WTC11 (cell line): ENCODE results near the gene PIK3CG.

Source experiments
- ELF4 ChIP-seq: sonication (generic); formaldehyde crosslinking; IDR thresholded peaks from 2 replicates; pipeline ENCODE4 v1.8.1; 2022; ENCODE audit warnings: low read depth, mild to moderate bottlenecking, moderate library complexity, missing genetic modification reagents
- JUN ChIP-seq: sonication (generic); formaldehyde crosslinking; IDR thresholded peaks from 2 replicates; pipeline ENCODE4 v1.8.0; 2023; ENCODE audit warnings: mild to moderate bottlenecking, missing genetic modification reagents
- RELA ChIP-seq: sonication (generic); formaldehyde crosslinking; IDR thresholded peaks from 2 replicates; pipeline ENCODE4 v1.8.1; 2022; ENCODE audit warnings: missing genetic modification reagents, mild to moderate bottlenecking, borderline replicate concordance
- TCF7 ChIP-seq: sonication (generic); formaldehyde crosslinking; IDR thresholded peaks from 2 replicates; pipeline ENCODE4 v1.8.0; 2022; ENCODE audit warnings: mild to moderate bottlenecking, low read depth, missing genetic modification reagents, moderate library complexity
- TEAD4 ChIP-seq: sonication (generic); formaldehyde crosslinking; IDR thresholded peaks from 2 replicates; pipeline ENCODE4 v1.8.0; 2022; ENCODE audit warnings: mild to moderate bottlenecking, missing genetic modification reagents
- ZBTB21 ChIP-seq: sonication (generic); formaldehyde crosslinking; IDR thresholded peaks from 2 replicates; pipeline ENCODE4 v1.8.1; 2023; ENCODE audit warnings: mild to moderate bottlenecking, missing genetic modification reagents, borderline replicate concordance
- ZNF121 ChIP-seq: sonication (generic); formaldehyde crosslinking; IDR thresholded peaks from 2 replicates; pipeline ENCODE4 v1.8.0; 2023; ENCODE audit warnings: missing genetic modification reagents
- TF ChIP-seq, protein P1 (sequence below): fragments of 200-600 bp; IDR thresholded peaks from 2 replicates; pipeline ENCODE4 v1.8.0; 2022; ENCODE audit warnings: antibody characterized with exemption
- TF ChIP-seq, protein P2 (sequence below): sonication (generic); formaldehyde crosslinking; IDR thresholded peaks from 2 replicates; pipeline ENCODE4 v1.8.1; 2023; ENCODE audit warnings: mild to moderate bottlenecking, missing genetic modification reagents, moderate library complexity
- TF ChIP-seq, protein P3 (sequence below): sonication (generic); formaldehyde crosslinking; IDR thresholded peaks from 2 replicates; pipeline ENCODE4 v1.8.0; 2022; ENCODE audit warnings: mild to moderate bottlenecking, missing genetic modification reagents
- TF ChIP-seq, protein P4 (sequence below): sonication (generic); formaldehyde crosslinking; conservative IDR thresholded peaks from 2 replicates; pipeline ENCODE4 v1.8.1; 2023; ENCODE audit warnings: mild to moderate bottlenecking, low read depth, missing genetic modification reagents, moderate library complexity
- TF ChIP-seq, protein P5 (sequence below): sonication (generic); formaldehyde crosslinking; IDR thresholded peaks from 2 replicates; pipeline ENCODE4 v1.8.0; 2022; ENCODE audit warnings: mild to moderate bottlenecking, missing genetic modification reagents

DNA sequence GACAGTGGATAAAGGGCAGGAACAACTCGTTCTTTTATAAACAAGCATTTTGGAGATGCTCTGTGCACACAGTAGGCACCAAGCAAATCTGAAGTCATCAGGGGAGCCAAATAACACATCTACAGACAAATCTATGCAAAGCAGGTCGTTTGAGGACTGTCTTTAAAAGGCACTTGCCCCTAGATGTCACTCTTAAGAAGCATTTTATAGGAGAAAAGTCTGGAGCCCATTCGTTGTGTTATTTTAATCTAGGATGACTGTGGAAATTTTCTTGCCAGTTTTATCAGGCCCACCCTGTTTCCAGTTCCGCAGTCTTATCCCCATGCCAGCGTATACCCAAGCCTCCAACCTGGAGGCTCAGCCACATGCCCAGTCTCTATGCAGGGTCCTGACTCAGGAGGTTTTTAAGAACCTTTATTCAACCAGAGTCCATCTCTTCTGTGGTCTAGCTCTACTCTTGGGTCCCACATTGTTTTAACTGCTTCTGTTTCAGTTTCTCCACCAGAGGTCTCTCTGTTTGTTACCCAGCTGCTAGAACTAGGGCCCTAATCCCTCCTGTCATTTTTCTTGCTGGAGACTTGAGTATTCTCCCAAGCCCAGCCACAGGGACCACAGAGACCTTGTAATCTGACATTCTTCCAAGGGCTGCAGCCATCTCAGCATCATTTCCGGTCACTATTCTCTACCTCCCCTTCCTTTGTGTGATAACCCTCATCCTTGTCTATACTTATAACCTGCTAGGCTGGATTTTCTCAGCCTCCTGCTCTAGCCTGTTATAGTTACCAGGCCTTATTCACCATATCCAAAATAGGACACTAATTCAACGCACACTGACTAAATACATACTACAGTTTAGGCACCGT is 26.7 kb downstream of the PIK3CG start:
- no peak for TF ChIP-seq RELA
- TF ChIP-seq, protein P1, sequence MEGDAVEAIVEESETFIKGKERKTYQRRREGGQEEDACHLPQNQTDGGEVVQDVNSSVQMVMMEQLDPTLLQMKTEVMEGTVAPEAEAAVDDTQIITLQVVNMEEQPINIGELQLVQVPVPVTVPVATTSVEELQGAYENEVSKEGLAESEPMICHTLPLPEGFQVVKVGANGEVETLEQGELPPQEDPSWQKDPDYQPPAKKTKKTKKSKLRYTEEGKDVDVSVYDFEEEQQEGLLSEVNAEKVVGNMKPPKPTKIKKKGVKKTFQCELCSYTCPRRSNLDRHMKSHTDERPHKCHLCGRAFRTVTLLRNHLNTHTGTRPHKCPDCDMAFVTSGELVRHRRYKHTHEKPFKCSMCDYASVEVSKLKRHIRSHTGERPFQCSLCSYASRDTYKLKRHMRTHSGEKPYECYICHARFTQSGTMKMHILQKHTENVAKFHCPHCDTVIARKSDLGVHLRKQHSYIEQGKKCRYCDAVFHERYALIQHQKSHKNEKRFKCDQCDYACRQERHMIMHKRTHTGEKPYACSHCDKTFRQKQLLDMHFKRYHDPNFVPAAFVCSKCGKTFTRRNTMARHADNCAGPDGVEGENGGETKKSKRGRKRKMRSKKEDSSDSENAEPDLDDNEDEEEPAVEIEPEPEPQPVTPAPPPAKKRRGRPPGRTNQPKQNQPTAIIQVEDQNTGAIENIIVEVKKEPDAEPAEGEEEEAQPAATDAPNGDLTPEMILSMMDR, result no peak
- no peak for TF ChIP-seq JUN (CRISPR knock-in tag)
- TF ChIP-seq, protein P2, sequence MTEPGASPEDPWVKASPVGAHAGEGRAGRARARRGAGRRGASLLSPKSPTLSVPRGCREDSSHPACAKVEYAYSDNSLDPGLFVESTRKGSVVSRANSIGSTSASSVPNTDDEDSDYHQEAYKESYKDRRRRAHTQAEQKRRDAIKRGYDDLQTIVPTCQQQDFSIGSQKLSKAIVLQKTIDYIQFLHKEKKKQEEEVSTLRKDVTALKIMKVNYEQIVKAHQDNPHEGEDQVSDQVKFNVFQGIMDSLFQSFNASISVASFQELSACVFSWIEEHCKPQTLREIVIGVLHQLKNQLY (CRISPR knock-in tag), result no peak
- no peak for TF ChIP-seq ELF4 (CRISPR knock-in tag)
- TF ChIP-seq, protein P3, sequence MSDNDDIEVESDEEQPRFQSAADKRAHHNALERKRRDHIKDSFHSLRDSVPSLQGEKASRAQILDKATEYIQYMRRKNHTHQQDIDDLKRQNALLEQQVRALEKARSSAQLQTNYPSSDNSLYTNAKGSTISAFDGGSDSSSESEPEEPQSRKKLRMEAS (CRISPR knock-in tag), result no peak
- no peak for TF ChIP-seq ZBTB21 (CRISPR knock-in tag)
- no peak for TF ChIP-seq TEAD4 (CRISPR knock-in tag)
- TF ChIP-seq, protein P4, sequence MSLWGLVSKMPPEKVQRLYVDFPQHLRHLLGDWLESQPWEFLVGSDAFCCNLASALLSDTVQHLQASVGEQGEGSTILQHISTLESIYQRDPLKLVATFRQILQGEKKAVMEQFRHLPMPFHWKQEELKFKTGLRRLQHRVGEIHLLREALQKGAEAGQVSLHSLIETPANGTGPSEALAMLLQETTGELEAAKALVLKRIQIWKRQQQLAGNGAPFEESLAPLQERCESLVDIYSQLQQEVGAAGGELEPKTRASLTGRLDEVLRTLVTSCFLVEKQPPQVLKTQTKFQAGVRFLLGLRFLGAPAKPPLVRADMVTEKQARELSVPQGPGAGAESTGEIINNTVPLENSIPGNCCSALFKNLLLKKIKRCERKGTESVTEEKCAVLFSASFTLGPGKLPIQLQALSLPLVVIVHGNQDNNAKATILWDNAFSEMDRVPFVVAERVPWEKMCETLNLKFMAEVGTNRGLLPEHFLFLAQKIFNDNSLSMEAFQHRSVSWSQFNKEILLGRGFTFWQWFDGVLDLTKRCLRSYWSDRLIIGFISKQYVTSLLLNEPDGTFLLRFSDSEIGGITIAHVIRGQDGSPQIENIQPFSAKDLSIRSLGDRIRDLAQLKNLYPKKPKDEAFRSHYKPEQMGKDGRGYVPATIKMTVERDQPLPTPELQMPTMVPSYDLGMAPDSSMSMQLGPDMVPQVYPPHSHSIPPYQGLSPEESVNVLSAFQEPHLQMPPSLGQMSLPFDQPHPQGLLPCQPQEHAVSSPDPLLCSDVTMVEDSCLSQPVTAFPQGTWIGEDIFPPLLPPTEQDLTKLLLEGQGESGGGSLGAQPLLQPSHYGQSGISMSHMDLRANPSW (CRISPR knock-in tag), result no peak
- no peak for TF ChIP-seq ZNF121 (CRISPR knock-in tag)
- TF ChIP-seq, protein P5, sequence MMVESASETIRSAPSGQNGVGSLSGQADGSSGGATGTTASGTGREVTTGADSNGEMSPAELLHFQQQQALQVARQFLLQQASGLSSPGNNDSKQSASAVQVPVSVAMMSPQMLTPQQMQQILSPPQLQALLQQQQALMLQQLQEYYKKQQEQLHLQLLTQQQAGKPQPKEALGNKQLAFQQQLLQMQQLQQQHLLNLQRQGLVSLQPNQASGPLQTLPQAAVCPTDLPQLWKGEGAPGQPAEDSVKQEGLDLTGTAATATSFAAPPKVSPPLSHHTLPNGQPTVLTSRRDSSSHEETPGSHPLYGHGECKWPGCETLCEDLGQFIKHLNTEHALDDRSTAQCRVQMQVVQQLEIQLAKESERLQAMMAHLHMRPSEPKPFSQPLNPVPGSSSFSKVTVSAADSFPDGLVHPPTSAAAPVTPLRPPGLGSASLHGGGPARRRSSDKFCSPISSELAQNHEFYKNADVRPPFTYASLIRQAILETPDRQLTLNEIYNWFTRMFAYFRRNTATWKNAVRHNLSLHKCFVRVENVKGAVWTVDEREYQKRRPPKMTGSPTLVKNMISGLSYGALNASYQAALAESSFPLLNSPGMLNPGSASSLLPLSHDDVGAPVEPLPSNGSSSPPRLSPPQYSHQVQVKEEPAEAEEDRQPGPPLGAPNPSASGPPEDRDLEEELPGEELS (CRISPR knock-in tag), result no peak
- TF ChIP-seq TCF7, result no peak
